PFSK-1 (cell line): ENCODE measurements around the gene DOCK9.
A peak's percentile ranks its signal among the peaks of the same experiment; 100 is the strongest.

Source experiments
- FOXP2 ChIP-seq: optimal IDR thresholded peaks from 2 replicates; pipeline ENCODE3; 2011; ENCODE audit warnings: borderline replicate concordance, control low read depth, inconsistent platforms; ENCODE audit not compliant: insufficient read depth; ENCODE audit errors: extremely low read length, extremely low read depth
- POLR2AphosphoS5 ChIP-seq: IDR thresholded peaks from 2 replicates; pipeline ENCODE4 v1.6.1; 2012; ENCODE audit warnings: low read depth, mild to moderate bottlenecking, control low read depth, low read length, moderate library complexity
- SIN3A ChIP-seq: IDR thresholded peaks from 2 replicates; pipeline ENCODE4 v1.6.1; 2012; ENCODE audit warnings: mild to moderate bottlenecking, low read length, moderate library complexity, borderline replicate concordance; ENCODE audit not compliant: insufficient read depth
- TAF1 ChIP-seq: IDR thresholded peaks from 2 replicates; pipeline ENCODE4 v1.6.1; 2012; ENCODE audit warnings: low read length, control low read depth, borderline replicate concordance; ENCODE audit not compliant: insufficient read depth
- TF ChIP-seq, protein P1 (sequence below), 2 experiments: IDR thresholded peaks; 2 replicates each; pipeline versions ENCODE4 v1.6.1 to v1.8.0; 2011 to 2012; ENCODE audit warnings: low read depth in 2 of 2, low read length in 2 of 2, control low read depth in 1 of 2, inconsistent platforms in 1 of 2, mild to moderate bottlenecking in 1 of 2, moderate library complexity in 1 of 2; ENCODE audit not compliant: insufficient read depth in 1 of 2

DOCK9 gene

DNA sequence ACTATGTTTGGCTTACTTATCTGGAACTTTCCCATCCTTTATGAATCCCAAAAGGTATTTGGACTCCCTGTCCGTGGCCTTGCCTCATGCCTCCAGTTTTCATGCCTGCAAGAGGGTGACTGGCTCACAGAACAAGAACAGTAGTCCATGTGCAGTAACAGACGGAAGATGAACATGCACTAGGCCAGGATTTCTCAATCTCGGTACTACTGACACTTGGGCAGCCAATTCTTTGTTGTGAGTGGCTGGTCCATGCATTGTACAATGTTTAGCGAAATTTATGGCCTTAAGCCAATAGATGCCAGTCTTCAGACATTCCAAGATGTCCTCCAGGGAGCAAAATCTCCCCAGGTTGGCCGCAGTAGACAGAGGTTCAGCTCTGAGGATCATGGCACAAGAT, 61.9 kb downstream of the DOCK9 start:
- TF ChIP-seq TAF1 (no peak), SIN3A (no peak), POLR2AphosphoS5 (no peak), FOXP2 (no peak)
- TF ChIP-seq, protein P1, sequence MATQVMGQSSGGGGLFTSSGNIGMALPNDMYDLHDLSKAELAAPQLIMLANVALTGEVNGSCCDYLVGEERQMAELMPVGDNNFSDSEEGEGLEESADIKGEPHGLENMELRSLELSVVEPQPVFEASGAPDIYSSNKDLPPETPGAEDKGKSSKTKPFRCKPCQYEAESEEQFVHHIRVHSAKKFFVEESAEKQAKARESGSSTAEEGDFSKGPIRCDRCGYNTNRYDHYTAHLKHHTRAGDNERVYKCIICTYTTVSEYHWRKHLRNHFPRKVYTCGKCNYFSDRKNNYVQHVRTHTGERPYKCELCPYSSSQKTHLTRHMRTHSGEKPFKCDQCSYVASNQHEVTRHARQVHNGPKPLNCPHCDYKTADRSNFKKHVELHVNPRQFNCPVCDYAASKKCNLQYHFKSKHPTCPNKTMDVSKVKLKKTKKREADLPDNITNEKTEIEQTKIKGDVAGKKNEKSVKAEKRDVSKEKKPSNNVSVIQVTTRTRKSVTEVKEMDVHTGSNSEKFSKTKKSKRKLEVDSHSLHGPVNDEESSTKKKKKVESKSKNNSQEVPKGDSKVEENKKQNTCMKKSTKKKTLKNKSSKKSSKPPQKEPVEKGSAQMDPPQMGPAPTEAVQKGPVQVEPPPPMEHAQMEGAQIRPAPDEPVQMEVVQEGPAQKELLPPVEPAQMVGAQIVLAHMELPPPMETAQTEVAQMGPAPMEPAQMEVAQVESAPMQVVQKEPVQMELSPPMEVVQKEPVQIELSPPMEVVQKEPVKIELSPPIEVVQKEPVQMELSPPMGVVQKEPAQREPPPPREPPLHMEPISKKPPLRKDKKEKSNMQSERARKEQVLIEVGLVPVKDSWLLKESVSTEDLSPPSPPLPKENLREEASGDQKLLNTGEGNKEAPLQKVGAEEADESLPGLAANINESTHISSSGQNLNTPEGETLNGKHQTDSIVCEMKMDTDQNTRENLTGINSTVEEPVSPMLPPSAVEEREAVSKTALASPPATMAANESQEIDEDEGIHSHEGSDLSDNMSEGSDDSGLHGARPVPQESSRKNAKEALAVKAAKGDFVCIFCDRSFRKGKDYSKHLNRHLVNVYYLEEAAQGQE (IDR thresholded peaks at IDR 0.05; ENCODE audit: insufficient read depth in 1 of 2, low read depth in 2 of 2, low read length in 2 of 2), result no peak

DNA sequence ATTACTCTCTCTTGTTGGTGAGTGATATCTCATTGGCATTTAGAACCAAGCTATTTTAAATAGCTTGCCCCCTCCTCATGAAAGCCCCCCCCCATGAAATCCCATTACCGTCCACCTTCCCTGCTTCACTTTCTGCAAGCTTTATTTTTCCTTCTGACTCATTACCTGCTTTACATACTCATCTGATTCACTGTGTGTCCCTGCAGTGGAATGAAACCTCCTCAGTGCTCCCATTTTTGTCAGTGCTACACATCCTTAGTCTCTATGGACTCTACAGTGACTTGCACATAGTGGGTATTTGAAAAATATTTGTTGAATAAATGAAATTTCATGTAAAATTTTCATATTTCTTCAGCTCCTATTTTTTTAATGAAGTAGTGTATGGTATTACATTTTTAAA, 62.3 kb downstream of the DOCK9 start:
- TF ChIP-seq, protein P1 (IDR thresholded peaks at IDR 0.05; ENCODE audit: insufficient read depth in 1 of 2, low read depth in 2 of 2, low read length in 2 of 2), result no peak

DNA sequence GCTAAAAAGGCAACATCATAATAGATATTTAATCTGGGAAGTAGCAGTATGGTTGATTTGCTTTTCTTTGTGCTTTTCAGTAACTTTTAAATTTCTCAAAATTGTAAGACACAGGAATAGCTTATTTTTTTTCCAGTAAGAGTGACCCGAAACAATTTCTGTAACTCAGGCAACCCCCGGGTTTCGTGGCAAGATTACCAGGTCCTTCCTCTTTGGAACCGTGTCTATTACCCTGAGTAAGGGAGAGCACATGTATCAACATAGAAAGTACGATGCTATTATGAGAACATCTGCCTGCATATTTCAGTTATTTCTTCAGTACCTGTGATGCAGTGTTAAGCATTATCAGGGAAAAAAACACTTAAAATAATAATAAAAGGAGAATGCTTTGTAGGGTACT, 64.1 kb downstream of the DOCK9 start:
- TF ChIP-seq FOXP2 (no peak), TAF1 (no peak), SIN3A (no peak)
- TF ChIP-seq, protein P1 (IDR thresholded peaks at IDR 0.05; ENCODE audit: insufficient read depth in 1 of 2, low read depth in 2 of 2, low read length in 2 of 2), result no peak

DNA sequence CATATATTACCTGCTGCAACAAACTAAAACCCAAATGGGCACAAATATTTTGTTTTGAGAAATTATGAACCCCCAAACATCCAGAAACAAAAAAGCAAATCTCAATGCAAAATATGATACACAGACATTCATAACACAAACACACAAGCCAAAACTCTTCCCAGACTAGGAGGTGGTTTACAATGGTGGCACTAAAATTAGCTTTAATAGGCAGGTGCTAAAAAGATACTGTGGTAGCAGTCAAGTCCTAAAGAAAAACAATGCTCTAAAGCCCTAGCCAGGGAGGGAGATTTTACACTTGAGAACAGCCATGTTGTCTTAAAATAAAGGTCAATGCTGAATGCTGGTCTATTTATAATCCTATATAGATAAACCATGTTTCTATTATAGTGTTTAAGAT, 65.0 kb downstream of the DOCK9 start:
- TF ChIP-seq TAF1 (no peak), SIN3A (no peak), FOXP2 (no peak), POLR2AphosphoS5 (no peak)
- TF ChIP-seq, protein P1 (IDR thresholded peaks at IDR 0.05; ENCODE audit: insufficient read depth in 1 of 2, low read depth in 2 of 2, low read length in 2 of 2), result no peak

DNA sequence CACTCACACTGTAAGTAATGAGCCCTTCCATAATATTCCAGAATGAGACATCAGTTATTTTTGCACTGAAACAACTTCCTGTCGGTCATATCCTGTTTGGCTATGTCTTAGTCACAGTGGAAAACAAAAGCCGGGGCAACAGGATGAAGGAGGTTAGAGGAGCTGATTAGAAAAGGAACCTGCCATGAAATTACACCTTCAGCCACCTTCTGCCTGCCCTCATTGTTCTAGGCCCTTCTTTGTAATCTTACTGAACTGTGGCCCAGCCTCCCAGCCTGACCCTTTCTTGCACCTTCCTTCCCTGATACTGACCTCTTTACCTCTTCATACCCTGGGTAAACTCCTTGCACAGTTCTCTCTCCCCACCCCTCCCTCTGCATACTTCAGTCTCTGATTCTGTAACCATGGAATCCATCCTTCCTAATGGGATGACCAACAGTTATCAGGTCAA, 67.3 kb downstream of the DOCK9 start:
- TF ChIP-seq FOXP2, result peak; percentile 14
- TF ChIP-seq POLR2AphosphoS5, result no peak
- no peak for TF ChIP-seq SIN3A
- TF ChIP-seq, protein P1 (IDR thresholded peaks at IDR 0.05; ENCODE audit: insufficient read depth in 1 of 2, low read depth in 2 of 2, low read length in 2 of 2), result no peak
- no peak for TF ChIP-seq TAF1
